Hair follicle dermal papilla cell (primary cell): ENCODE measurements around the gene ANKDD1B. TPM values are rescaled to one million over a fixed set of nuclear protein-coding genes. Genes with fewer than 3 reads are reported as not detected.

Experiments
- small RNA-seq: library from RNA; depleted of rRNA; stranded (forward); fragments of <200 nt; gene quantifications from one replicate; pipeline ENCODE3, GENCODE V24; 2012
- total RNA-seq: library from RNA; depleted of rRNA; stranded (reverse); fragments of >200 nt; gene quantifications from 2 replicates; pipeline ENCODE4 v1.2.3, GENCODE V29; 2012

Gene ANKDD1B
- total RNA-seq, result 0.12 and 0.32 TPM in 2 replicates

DNA sequence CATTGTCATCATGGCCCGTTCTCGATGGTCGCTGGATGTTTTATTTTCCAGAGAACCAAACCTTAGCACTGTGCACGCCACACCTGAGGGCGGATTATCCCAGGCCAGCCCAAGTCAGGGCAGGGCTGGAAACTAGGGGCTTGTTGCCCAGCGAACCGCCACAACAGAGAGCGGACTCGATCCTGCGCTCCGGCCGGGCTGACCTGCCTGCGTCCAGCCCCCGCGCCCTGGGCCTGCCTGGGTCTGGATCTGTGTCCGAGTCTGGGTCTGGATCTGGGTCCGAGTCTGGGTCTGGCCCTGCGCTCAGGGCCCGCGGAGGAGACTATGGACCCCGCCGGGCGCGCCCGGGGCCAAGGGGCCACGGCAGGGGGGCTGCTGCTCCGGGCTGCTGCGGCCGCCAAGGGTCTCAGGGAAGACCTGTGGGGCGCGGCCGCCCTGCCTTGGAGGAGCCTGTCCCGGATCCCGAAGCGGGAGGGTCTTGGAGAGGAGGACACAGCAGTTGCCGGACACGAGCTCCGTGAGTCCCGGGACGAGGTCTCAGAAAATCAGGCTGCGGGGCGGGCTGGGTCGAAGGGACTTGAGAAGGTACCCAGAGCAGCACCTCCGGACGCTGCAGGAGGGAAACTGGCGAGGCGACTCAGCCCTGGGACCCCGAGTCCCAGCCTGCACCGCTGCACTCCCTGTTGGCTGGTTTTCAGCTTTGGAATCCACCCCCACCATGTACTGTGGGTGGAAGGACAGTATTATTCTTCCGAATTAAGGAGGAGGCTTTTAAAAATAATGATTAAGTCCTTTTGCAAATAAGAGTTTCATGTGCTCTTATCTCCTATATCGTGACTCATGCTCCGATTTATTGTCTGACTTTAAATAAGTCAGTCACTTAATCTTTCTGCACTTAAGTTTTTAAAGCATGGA, at the start of gene ANKDD1B:
Gene ANKDD1B (plus strand): TSS at position 143 of the 915 bp plus-strand sequence. CDS start 182 bp downstream, at position 325.

DNA sequence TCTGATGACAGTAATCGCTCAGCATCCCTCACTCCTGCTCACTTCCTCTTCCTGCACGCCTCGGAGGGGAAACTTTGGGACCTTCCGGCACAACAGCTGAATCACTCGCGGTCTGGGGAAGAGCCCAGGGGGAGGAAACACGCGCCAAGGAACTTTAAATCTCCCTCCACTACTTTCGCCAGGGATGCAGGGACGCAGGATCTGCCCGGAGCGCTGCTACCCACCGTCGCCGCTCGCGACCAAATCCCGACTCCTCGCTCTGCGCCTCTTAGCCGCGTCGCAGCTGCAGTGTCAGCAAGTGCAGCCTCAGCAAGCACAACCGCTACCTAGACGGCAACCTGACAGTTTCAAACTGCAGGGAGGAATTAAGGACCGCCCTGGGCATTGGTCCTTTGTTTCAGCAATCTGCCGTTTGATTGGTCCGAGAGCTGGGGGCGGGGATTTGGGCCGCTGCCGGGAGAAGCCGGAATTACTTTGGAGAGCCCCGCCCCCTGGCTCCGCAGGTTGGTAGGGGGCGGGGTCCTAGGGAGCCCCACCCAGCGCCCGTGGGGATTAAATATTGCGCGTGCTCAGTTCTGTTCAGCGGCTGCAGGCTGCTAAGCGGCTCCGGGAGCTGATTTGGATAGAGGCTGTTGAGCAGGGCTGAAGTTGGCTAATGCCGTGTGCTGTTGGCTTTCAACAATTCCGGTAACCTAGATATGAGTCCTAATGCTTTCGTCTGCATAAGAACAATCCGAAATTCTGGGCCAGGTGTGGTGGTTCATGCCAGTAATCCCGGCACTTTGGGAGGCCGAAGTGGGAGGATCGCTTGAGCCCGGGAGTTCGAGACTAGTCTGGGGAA, 106.0 kb downstream of the ANKDD1B start, which contains the start of gene POC5:
Gene POC5 (minus strand): TSS at position 356 of the 841 bp plus-strand sequence. CDS start 4,500 bp downstream, outside the sequence.

Small RNA genes lying within 50 kb of the gene (small RNA-seq; reads per million reads assigned to genes)
- not detected for gene RNU6-680P

Other genes with a start within 250 kb of the ANKDD1B start
- 24.5 and 24.9 TPM in 2 replicates for gene CERT1, start 99.8 kb upstream of the ANKDD1B start, total RNA-seq
- 36.9 and 45.3 TPM in 2 replicates for gene POLK, start 99.6 kb upstream of the ANKDD1B start, total RNA-seq
- gene POC5, start 106.0 kb downstream of the ANKDD1B start, total RNA-seq, result 7.1 and 9.8 TPM in 2 replicates